HG03457 (cell line): ENCODE results near the gene KCTD19.
"Not testable (repeated sequence)": the region's sequence is repeated elsewhere in the genome, so short reads cannot be mapped to it uniquely, and the experiment has no call there.

Experiments
- ATAC-seq: cut with Tn5 transposase; IDR thresholded peaks from one replicate; pipeline ENCODE4 v1.9.1; 2021; ENCODE audit warnings: moderate number of reproducible peaks; ENCODE audit not compliant: unreplicated experiment

Gene KCTD19

DNA sequence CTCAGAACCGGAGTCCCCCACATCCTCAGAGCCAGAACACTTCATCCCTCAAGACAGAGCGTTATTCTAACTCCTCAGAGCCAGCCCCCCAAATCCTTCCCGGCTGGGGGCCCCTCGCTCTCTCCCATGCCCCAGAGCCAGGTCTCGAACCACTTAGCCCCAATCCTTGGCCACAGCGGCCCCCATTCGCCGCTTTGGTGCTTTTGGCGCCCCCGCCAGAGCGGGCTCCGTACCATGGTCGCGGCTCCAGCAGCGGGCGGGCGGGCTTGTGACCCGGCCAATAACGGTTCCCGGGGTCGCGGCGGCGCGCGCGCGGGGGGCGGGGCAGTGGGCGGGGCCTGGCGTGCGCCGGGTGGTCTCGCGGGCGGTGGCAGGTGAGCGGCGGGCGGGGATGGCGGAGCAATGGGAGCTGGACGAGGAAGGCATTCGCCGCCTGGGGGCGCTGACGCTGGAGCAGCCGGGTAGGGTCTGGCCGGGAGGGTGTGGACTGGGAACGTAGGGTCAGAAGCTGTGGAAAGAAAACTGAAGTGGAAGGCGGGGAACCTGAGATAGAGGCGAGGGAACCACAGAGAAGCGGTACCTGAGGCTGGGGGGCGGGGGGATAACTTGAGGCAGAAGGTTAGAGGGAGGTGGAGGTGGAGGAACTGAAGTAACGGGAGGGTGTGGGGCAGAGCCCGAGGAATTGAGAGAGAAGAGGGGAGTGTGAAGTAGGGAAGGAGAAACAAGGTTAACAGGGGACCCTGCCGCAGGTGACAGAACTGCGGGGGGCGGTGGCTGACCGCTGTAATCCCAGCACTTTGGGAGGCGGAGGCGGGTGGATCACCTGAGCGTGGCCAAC is at the start of gene KCTD19, which contains the start of gene LRRC36:
Gene KCTD19, minus strand, starts transcription at position 270 of the 838 bp plus-strand sequence. Its CDS starts 34 bp downstream, at position 236.
Gene LRRC36, plus strand, starts transcription at position 344 of the 838 bp plus-strand sequence. Its CDS starts 48 bp downstream, at position 392.
- no peak for ATAC-seq

- not testable (repeated sequence) for ATAC-seq
Observed at GRCh38 chr16:67376012-67376411, 49.5 kb upstream of the KCTD19 start.

- no peak for ATAC-seq
Observed at GRCh38 chr16:67372664-67373063, 46.1 kb upstream of the KCTD19 start.

GRCh38 chr16:67370661-67371060 is 44.1 kb upstream of the KCTD19 start:
- no peak for ATAC-seq

GRCh38 chr16:67364600-67365235 is 38.2 kb upstream of the KCTD19 start:
- ATAC-seq: no peak

GRCh38 chr16:67361038-67361437 is 34.5 kb upstream of the KCTD19 start:
- no peak for ATAC-seq

GRCh38 chr16:67359540-67360269 is 33.2 kb upstream of the KCTD19 start:
- not testable (repeated sequence) for ATAC-seq

DNA sequence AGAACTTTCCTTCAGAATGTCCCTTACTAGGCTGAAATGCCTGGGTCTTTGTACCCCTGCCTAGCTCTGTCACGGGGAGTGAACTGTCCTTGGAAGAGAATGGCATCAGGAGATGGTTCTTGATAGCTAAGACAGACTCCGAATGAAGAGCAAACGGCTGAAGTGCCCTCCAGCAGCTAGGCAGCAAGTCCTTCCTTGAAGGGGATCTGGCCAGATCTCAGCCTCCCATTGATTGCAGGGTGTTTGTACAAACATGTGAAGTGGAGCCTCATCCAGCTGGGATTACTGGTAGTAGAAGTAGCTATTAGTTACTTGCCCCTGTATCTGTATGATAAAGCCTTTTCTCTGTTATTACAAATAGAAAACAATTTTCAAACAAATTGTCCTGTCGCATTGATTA is 31.0 kb upstream of the KCTD19 start:
- no peak for ATAC-seq

DNA sequence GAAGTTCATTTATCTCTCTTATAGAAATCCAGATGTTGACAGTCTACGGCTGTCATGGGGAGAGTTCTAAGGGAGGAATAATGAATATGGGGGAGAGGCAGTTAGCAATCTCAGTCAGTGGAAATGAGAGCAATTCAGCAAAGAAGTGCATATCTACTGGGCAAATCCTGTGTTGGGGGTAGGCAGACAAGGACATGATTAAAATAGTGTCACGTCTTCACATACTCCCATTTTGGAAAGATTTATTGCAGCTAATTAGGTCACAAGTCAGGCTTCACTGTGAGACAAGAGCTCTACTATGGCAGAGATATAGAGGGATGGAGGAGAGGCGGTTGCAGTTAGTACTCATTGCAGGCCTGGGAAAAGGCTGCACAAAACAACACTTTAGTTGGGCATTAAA is 29.9 kb upstream of the KCTD19 start:
- no peak for ATAC-seq

GRCh38 chr16:67352463-67352862 is 25.9 kb upstream of the KCTD19 start:
- not testable (repeated sequence) for ATAC-seq

- no peak for ATAC-seq
Observed at GRCh38 chr16:67350324-67350723, 23.8 kb upstream of the KCTD19 start.

GRCh38 chr16:67349172-67349571 is 22.6 kb upstream of the KCTD19 start:
- ATAC-seq: no peak

GRCh38 chr16:67346341-67346740 is 19.8 kb upstream of the KCTD19 start:
- no peak for ATAC-seq

- ATAC-seq: no peak
Observed at GRCh38 chr16:67345401-67345800, 18.9 kb upstream of the KCTD19 start.

- no peak for ATAC-seq
Observed at GRCh38 chr16:67342616-67343015, 16.1 kb upstream of the KCTD19 start.

DNA sequence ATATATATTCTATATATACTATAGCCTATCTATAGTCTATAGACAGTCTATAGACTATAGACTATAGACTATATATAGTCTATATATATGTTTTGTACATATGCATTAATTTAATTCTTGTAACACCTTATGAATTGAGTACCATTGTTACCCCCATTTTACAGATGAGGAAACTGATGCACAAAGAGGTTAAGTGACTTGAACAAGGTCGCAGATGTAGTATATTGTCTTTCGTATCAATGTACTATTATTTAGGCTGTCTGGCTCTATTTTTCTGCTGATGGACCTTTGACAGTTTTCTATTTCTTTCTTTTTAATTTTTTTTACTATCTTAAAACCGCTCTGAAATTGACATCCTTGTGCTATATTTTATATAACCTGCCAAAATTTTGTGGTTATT is 14.7 kb upstream of the KCTD19 start:
- no peak for ATAC-seq

DNA sequence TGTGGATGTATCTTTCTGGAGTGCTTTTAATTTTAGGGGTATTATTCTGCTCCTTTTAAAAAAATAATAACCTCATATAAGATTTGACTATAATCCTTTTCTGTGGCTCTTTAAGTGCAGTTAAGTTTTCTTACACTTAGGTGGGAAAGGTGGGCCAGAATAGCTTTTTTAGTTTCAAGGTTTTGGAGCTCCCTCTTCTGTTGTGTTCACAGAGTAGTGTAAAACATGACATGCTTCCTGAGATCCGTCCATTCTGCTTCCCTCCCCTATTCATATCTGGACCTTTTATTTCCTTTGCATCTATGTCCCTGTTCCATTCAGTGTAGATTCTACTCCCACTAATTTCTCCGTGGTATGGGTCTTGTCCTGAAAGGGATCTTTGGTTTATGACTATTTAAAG is 12.9 kb upstream of the KCTD19 start:
- ATAC-seq: no peak

GRCh38 chr16:67336648-67337047 is 10.1 kb upstream of the KCTD19 start:
- no peak for ATAC-seq

- no peak for ATAC-seq
Observed at GRCh38 chr16:67336116-67336515, 9.6 kb upstream of the KCTD19 start.

- no peak for ATAC-seq
Observed at GRCh38 chr16:67333315-67333714, 6.8 kb upstream of the KCTD19 start.

- ATAC-seq: no peak
Observed at GRCh38 chr16:67329901-67330300, 3.4 kb upstream of the KCTD19 start.
